ENCODE data around the gene KRT38.

KRT38 gene
- total RNA-seq, result 0 to 0.06 (median 0) reads per million in 18 experiments

- no peak for DNase-seq
Observed at GRCh38 chr17:41440531-41441033, at the start of gene KRT38. KRT38 (minus strand) TSS chr17:41440983; CDS start chr17:41440921, 62 bp downstream.

DNA sequence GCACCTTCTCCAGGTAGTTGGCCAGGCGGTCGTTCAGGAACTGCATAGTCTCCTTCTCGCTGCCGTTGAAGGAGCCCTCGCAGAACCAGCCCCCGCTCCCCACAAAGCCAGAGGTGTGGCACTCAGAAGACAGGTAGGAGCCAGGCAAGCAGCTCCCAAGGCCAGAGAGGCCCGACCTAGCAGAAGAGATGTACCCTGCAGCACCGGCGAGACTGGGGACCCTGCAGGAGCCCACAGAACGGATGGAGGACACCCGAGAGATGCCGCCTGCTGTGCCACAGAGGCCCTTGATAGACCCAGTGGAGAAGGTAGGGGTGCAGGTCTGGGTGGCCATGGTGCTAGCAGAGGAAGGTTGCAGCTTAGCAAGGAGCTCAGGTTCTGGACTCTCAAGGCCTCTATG, 48.7 kb upstream of the KRT38 start, which contains the start of gene KRT36:
KRT36 (minus strand) TSS at position 380 of the 400 bp plus-strand sequence; CDS start at position 334, 46 bp downstream.
- DNase-seq, result no peak

DNA sequence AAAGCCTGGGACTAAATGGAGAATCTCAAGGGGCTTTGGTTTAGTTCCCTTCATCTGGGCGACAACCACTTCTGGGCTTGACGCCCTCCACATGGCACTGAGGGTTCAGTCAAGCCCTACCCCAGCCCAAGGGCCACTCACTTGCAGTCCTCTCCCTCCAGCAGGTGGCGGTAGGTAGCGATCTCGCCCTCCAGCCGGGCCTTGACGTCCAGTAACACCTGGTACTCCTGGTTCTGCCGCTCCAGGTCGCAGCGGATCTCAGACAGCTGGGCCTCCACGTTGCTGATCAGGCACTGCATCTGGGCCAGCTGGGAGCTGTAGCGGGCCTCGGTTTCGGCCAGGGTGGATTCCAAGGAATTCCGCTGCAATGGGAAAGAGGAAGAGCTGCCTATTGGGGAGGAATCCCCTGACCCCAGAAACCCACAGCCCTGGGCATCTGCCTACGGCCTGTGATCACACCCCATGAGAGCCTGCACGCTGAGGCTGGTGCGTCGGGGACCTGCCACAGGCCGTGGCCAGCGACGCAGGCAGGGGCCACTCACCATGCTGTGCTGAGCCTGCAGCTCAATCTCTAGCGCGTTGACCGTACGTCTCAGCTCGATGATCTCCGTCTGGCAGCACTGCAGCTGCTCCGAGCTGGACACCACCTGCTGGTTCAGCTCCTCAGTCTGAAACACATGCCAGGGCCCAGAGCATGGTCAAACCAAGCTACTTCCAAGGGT, 46.2 kb upstream of the KRT38 start:
- DNase-seq, result peak; percentile 43 to 45

GRCh38 chr17:41486316-41486715, 45.5 kb upstream of the KRT38 start:
- DNase-seq, result no peak

DNA sequence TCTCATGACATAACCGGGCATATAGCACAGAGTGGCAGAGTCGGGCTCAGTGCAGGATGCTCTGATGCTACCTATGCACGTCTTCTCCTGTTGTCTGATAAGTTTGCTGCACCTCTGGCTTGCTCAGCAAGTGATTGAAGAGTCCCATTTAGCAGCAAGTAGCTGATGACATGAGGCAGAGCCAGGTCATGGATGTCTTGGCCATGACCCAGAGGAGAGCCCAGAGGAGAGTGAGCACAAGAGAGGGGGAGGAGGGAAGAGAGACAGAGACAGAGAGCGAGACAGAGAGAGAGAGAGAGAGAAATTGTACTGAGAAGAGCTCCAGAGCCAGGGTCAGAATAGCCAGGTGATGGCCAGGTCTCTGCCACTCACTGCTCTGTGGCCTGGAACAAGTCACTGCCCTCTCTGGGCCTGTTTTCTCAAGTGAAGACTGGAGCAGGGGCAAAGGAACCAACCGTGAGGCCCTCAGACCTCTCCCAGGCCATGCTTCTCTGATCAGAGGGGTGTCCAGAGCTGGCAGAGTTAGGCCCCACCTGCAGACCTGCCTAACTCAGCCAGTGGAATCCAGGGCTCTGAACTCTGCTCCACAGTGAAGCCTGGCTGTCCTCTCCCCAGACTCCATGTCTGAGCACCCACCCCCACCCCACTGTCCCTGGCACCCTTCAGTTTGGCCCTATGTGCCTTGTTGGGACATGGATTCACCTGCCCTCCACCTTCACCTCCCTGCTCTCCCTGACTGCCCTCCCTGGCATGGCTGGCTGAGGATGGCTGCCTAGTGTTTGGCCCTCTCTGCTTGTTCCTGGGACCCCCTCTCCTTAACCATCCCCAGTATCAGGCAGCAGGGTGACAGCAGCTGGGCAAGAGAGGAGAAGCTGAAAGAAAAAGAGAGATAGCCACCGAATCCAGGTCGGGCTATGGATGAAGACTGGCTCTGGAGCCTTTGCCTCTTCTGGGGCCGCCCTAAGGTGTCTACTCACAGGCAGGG, 44.4 kb upstream of the KRT38 start:
- no peak for DNase-seq

- DNase-seq, result no peak
Observed at GRCh38 chr17:41483991-41484826, 43.4 kb upstream of the KRT38 start.

GRCh38 chr17:41483531-41483930, 42.7 kb upstream of the KRT38 start:
- no peak for DNase-seq

DNA sequence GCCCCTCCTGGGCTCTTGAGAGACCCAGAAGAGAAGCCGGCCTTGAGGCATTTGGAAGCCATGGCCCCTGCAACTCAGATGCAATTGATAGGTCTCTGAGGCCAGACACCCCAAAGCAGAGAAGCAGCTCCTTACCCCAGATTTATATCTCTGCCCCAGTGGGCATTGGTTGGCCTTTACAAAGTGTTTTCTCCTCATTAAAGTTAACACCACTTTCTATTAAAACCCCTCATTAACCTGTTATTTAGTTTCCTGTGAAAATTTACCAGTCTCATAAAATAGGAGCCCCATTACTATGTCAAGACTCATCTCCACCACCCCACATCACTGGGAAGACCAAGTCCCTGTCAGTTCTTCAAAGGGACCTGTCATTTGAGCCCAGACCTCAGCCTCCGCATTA, 40.3 kb upstream of the KRT38 start, which contains the start of gene KRT35:
KRT35 (minus strand) TSS at position 116 of the 400 bp plus-strand sequence; CDS start at position 62, 54 bp downstream.
- no peak for DNase-seq

GRCh38 chr17:41480581-41480980, 39.8 kb upstream of the KRT38 start:
- no peak for DNase-seq

GRCh38 chr17:41480136-41480535, 39.4 kb upstream of the KRT38 start:
- peak in 1 of 2 donors; percentile 21 for DNase-seq

DNA sequence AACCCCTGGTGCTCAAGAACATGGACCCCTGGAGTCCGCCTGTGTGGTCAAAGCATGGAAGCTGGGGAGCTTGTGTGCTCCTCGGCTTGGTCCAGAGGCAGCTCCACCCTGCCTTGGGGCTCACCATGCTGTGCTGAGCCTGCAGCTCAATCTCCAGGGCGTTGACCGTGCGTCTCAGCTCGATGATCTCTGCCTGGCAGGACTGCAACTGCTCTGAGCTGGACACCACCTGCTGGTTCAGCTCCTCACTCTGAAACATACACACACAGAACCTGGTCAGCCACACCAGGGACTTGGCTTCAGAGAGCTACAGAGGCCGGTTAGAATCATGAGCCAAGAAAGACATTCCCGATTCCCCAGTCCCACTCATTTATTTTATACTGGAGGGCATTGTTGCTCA, 37.5 kb upstream of the KRT38 start:
- no peak for DNase-seq

DNA sequence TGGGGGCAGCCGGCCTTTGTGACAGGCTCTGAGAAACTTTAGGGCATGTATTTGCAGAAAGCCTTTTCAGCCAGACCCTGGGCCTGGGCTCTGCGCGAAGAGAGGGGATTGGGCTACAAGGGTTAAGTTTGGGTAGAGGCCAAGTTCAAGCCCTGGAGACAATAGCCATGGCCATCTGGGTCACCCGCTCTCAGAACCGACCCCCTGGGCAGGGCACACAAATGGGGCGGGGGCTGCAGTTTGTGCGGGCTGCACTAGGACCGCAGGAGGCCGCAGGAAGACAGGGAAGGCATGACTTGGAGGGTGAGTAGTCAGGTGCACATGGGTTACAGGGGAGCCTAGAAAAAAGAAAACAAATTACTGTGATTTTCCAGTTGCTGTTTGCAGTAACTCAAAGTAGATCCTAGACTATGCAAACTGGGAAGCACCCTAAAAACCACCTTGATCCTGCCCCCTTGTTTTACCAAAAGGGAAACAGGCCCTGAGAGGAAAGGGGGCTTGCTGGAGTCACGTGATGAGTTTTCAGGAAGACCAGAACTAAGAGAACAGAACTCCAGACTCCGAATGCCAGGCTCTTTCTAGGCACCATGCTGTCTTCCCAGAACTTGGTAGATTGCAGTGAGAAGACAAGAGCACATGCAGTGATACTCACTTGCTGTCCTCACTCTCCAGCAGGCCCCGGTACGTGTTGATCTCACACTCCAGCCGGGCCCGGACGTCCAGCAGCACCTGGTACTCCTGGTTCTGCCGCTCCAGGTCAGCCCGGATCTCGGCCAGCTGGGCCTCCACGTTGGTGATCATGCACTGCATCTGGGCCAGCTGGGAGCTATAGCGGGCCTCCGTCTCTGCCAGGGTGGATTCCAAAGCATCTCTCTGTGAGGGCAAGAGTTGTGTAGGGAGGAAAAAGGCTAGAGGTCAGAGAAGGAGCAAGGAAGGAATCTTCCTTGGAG, 36.4 kb upstream of the KRT38 start:
- DNase-seq, result no peak

- no peak for DNase-seq
Observed at GRCh38 chr17:41475421-41475820, 34.6 kb upstream of the KRT38 start.

DNA sequence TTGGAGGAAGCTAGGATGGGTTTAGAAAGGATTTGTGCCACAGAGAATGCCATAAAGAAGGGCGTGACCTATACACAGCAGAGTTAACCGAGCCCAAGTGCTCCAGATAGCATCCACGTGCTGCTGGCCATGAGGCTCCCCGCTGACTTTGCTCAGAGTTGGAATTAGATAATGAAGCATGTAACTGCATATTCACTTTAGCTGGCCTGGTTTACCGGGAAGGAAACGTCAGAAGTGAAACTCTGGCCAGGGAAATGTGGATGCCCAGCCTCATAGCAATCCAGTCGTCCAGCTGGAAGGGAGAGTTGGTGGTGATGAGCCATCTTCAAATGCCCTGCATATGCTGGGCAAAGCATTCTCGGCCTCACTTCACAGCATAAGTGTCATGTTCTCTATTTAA, 34.1 kb upstream of the KRT38 start:
- DNase-seq, result no peak

- DNase-seq, result no peak
Observed at GRCh38 chr17:41468346-41468745, 27.6 kb upstream of the KRT38 start.

DNA sequence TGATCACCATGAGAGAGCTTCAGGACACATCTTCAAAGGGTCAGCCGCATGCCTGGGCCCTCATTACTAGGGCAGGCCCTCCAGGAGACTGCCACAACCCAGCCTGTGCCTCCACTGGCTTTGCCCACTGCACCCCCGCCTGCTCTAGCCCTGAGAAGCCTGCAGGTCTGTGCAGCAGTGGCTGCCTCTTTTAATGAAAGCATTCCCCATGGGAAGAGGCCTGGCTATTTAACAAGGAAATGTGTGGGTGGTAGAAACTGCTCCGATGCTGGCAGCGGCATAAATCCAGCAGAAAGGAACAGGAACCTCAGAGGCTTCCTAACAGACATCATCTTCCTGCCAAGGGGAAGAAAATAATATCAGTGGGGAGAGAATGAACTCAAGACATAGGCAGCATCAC, 26.8 kb upstream of the KRT38 start:
- no peak for DNase-seq

DNA sequence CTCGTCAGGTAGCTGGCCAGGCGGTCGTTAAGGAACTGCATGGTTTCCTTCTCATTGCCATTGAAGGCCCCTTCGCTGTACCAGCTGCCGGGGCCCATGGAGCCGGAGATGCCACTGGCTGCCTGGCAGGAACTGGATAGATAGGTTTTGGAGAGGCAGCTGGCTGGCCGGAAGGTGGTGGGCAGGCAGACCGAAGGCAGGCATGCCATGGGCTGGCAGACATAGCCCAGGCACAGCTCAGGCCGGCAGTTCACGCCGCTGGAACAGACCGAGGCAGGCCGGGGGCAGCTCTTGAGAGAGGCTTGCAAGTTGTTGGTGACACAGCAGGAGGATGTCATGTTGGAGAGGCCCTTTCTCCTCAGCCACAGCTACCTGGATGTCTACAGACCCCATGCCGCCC, 26.2 kb upstream of the KRT38 start, which contains the start of gene KRT32:
KRT32 (minus strand) TSS at position 399 of the 400 bp plus-strand sequence; CDS start at position 338, 61 bp downstream.
- DNase-seq, result no peak

DNA sequence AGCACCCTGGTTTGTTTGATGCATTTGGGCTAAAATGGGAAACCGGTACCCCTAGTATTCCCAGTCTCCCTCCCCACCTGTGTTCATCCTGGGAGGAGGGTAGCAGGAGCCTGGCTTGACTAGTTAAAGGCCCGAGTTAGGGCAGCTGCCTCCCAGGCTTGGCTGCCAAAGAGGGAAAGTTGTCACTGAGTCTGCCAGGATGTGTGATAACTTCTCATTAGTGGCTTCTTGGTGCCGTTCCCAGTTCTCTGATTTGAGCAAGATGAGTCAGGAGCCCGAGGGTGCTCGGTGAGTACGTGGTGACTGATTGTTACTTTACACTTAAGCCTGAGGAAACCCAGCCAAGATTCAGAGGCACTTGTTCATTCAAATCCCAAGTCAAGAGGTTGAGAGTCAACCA, 23.9 kb upstream of the KRT38 start:
- peak in 1 of 2 donors; percentile 22 for DNase-seq

DNA sequence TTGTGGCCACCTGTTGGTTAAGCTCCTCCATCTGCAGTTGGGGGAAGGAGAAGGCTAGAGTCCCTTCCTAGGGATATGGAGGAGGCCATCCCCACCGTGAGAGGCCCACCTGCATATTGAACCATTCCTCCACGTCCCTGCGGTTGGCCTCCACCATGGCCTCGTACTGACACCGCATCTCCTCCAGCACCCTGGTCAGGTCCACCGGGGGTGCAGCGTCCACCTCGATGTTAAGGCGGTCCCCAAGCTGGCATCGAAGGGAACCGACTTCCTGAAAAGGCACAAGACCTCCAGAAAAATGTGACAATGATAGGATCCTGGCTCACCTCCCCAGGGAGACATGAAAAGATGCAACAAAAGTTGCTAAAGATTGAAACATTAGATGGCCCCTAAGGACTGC, 23.4 kb upstream of the KRT38 start:
- DNase-seq, result no peak

DNA sequence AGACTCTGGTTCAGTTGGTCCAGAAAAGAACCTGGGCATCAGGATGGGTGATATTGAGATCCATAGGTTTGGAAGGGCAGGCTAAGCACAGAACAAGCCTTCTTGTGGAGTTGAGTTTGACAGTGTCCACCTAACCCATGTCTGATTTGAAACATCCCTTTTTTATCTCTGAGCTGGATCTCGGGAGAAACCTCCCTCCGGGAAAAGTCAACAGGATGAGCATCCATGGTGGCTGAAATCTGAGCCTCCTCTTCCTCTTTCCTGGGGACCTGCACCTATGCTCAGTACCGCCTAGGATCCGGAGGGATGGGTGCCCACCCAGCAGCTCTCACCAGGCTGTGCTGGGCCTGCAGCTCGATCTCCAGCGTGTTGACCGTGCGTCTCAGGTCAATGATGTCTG, 23.0 kb upstream of the KRT38 start:
- DNase-seq, result no peak

DNA sequence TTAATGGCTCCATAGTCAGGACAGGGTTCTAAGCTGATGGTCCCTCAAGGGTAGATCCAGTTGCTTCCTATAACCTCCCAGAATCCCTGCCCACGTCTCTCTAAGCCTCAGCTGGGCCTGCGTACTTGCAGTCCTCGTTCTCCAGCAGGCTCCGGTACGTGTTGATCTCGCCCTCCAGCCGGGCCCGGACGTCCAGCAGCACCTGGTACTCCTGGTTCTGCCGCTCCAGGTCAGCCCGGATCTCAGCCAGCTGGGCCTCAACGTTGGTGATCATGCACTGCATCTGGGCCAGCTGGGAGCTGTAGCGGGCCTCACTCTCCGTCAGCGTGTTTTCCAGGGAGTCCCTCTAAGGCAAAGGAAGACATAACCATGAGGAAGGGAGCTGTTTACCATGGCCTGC, 21.9 kb upstream of the KRT38 start:
- no peak for DNase-seq
